Glutamatergic neuron (in vitro differentiated cells): Measurements from ENCODE around the gene TLE2. TPM values are rescaled to one million over a fixed set of nuclear protein-coding genes. Genes with fewer than 3 reads are reported as not detected.

Source experiments
- DNase-seq: peaks from one replicate; pipeline ENCODE4 v3.0.0; 2022
- H3K27ac Mint-ChIP-seq: one replicate; pipeline ENCODE4 v1.8.0; 2020; ENCODE audit warnings: mild to moderate bottlenecking, mixed read lengths, inconsistent platforms; ENCODE audit not compliant: unreplicated experiment
- H3K27me3 Mint-ChIP-seq: one replicate; pipeline ENCODE4 v1.8.0; 2020; ENCODE audit warnings: mild to moderate bottlenecking, moderate library complexity, mixed read lengths, inconsistent platforms; ENCODE audit not compliant: unreplicated experiment
- H3K36me3 Mint-ChIP-seq: one replicate; pipeline ENCODE4 v1.8.0; 2020; ENCODE audit warnings: mild to moderate bottlenecking, mixed read lengths, inconsistent platforms; ENCODE audit not compliant: unreplicated experiment
- H3K4me1 Mint-ChIP-seq: one replicate; pipeline ENCODE4 v1.8.0; 2020; ENCODE audit warnings: mild to moderate bottlenecking, low read depth, mixed read lengths, inconsistent platforms; ENCODE audit not compliant: unreplicated experiment
- H3K4me3 Mint-ChIP-seq: one replicate; pipeline ENCODE4 v1.8.0; 2020; ENCODE audit warnings: mild to moderate bottlenecking, mixed read lengths, inconsistent platforms; ENCODE audit not compliant: unreplicated experiment
- H3K9me3 Mint-ChIP-seq: one replicate; pipeline ENCODE4 v1.8.0; 2020; ENCODE audit warnings: mild to moderate bottlenecking, moderate library complexity, mixed read lengths, inconsistent platforms; ENCODE audit not compliant: unreplicated experiment
- CTCF ChIP-seq: fragments of 200-600 bp; sonication (generic); IDR thresholded peaks from one replicate; pipeline ENCODE4 v1.5.0; 2021; ENCODE audit not compliant: partially characterized antibody, unreplicated experiment
- total RNA-seq: library from RNA; stranded (reverse); fragmentation: NEBNext Ultra II Directional; extraction: Animal tissue kit (Norgen Biotek cat#: 25700); gene quantifications from one replicate; pipeline ENCODE4 v1.2.1, GENCODE V29; 2021; ENCODE audit not compliant: unreplicated experiment

TLE2 gene
- total RNA-seq, 1 donor from 2014 or later, result not detected

GRCh38 chr19:3059653-3060052 lies 30.6 kb upstream of the TLE2 start:
- Mint-ChIP-seq H3K36me3 (peaks cover 4% of the 10 kb centered on the region), H3K27ac (no peak overlapping the region), H3K27me3 (peaks cover 17% of the 10 kb centered on the region), H3K4me3 (no peak overlapping the region), H3K4me1 (peaks cover 6% of the 10 kb centered on the region), H3K9me3 (no peaks in the 10 kb centered on the region)
- no peak for DNase-seq
- no peak for TF ChIP-seq CTCF

GRCh38 chr19:3058821-3059314 lies 29.8 kb upstream of the TLE2 start:
- Mint-ChIP-seq H3K9me3 (no peaks in the 10 kb centered on the region), H3K4me3 (no peak overlapping the region), H3K4me1 (peaks cover 9% of the 10 kb centered on the region), H3K36me3 (peaks cover 4% of the 10 kb centered on the region), H3K27ac (no peak overlapping the region), H3K27me3 (peaks cover 17% of the 10 kb centered on the region)
- no peak for TF ChIP-seq CTCF
- DNase-seq, result no peak

DNA sequence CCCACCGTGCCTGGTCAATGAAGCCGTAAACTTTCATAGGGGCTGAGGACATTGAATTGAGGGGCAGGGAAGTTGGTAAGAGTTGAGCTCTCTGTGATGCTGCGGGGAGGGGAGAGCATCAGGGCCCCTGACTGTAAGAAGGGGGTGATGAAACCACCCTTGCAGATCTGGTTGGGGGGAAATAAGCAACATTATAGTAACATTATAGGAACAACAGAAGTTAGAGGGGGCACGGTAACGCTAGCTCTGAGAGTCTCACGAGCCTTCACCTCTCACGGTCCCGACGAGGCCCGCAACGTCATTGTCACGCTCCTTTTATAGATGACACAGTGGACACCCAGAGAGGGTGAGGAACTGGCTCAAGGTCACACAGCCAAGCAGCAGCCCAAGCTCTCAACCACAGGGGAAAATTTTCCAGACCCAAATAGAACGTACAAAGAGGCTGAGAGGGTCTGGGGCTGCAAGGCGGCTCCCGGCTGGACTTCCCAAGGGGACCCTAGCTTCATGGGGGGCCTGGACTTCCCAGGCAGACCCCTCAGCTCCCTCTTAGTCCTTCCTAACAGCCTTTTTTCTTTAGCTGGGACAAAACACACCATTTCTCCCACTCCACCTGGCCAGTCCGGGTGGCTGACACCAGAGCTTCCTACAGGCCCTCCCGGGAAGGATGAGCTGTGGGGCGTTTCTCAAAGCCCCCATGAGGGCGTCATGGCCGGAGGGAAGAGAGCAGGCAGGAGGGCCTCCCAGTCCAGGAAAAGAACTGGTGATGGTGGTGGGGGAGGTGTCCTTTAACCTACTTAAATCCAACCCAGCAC lies 29.1 kb upstream of the TLE2 start:
- H3K27ac Mint-ChIP-seq, result peak overlapping the region; percentile 70
- H3K9me3 Mint-ChIP-seq, result no peaks in the 10 kb centered on the region
- DNase-seq, result no peak
- H3K36me3 Mint-ChIP-seq, result peaks cover 4% of the 10 kb centered on the region
- no peak for TF ChIP-seq CTCF
- H3K4me1 Mint-ChIP-seq, result peaks cover 9% of the 10 kb centered on the region
- peaks cover 17% of the 10 kb centered on the region for H3K27me3 Mint-ChIP-seq
- H3K4me3 Mint-ChIP-seq, result peak overlapping the region; percentile 57

GRCh38 chr19:3057275-3057714 lies 28.2 kb upstream of the TLE2 start:
- no peak for TF ChIP-seq CTCF
- H3K36me3 Mint-ChIP-seq, result peaks cover 4% of the 10 kb centered on the region
- peaks cover 9% of the 10 kb centered on the region for H3K4me1 Mint-ChIP-seq
- no peak overlapping the region for H3K4me3 Mint-ChIP-seq
- DNase-seq, result peak; percentile 85
- H3K9me3 Mint-ChIP-seq, result no peaks in the 10 kb centered on the region
- H3K27me3 Mint-ChIP-seq, result peaks cover 14% of the 10 kb centered on the region
- no peak overlapping the region for H3K27ac Mint-ChIP-seq
